GM13976 (cell line): ENCODE data around the gene SETMAR.

Experiments
- DNase-seq: peaks from one replicate; pipeline ENCODE4 v3.0.0; 2012; ENCODE audit warnings: low spot score
- CTCF ChIP-seq: IDR thresholded peaks from 2 replicates; pipeline ENCODE4 v1.5.1; 2012; ENCODE audit warnings: borderline replicate concordance, mild to moderate bottlenecking; ENCODE audit not compliant: insufficient read depth; ENCODE audit errors: extremely low read depth, missing control alignments, control extremely low read depth
- in situ Hi-C: fragments of 300-500 bp; cut with MboI; formaldehyde crosslinking; loops from one replicate; pipeline ENCODE4 v1.12.0; 2022; ENCODE audit warnings: low sequenced_read_pairs, mixed read lengths, inconsistent platforms; ENCODE audit not compliant: unreplicated experiment

Gene SETMAR

GRCh38 chr3:4313606-4314293 is 10.6 kb downstream of the SETMAR start:
- in situ Hi-C loops, result no loop called here
- no peak for TF ChIP-seq CTCF
- no peak for DNase-seq

GRCh38 chr3:4314688-4315087 is 11.5 kb downstream of the SETMAR start:
- no peak for TF ChIP-seq CTCF
- in situ Hi-C loops, result no loop called here
- no peak for DNase-seq

GRCh38 chr3:4320096-4320911 is 17.1 kb downstream of the SETMAR start:
- DNase-seq, result no peak
- TF ChIP-seq CTCF, result no peak
- in situ Hi-C loops, result no loop called here

GRCh38 chr3:4321732-4322131 is 18.6 kb downstream of the SETMAR start:
- in situ Hi-C loops, result no loop called here
- DNase-seq, result no peak
- no peak for TF ChIP-seq CTCF

GRCh38 chr3:4322635-4323034 is 19.5 kb downstream of the SETMAR start:
- no peak for DNase-seq
- no peak for TF ChIP-seq CTCF
- in situ Hi-C loops, result no loop called here

- in situ Hi-C loops, result no loop called here
- no peak for DNase-seq
- TF ChIP-seq CTCF, result no peak
Measured at GRCh38 chr3:4323246-4324027, 20.3 kb downstream of the SETMAR start.
